Mesothelial cell of epicardium (in vitro differentiated cells): ENCODE data around the gene ST6GALNAC4. TPM values are rescaled to one million over a fixed set of nuclear protein-coding genes. Genes with fewer than 3 reads are reported as not detected.

Experiments
- DNase-seq, 2 experiments: peaks; one replicate each; pipeline ENCODE4 v3.0.0; 2021; ENCODE audit warnings: low spot score in 2 of 2; ENCODE audit not compliant: unreplicated experiment in 2 of 2
- H3K27ac Mint-ChIP-seq: 2 replicates; pipeline ENCODE4 v1.8.0; 2021; ENCODE audit warnings: mixed read lengths
- H3K27me3 Mint-ChIP-seq: 2 replicates; pipeline ENCODE4 v1.8.0; 2021; ENCODE audit warnings: low read depth, mixed read lengths
- H3K36me3 Mint-ChIP-seq: 2 replicates; pipeline ENCODE4 v1.8.0; 2021; ENCODE audit warnings: mixed read lengths
- H3K4me1 Mint-ChIP-seq: 2 replicates; pipeline ENCODE4 v1.8.0; 2021; ENCODE audit warnings: mixed read lengths
- H3K4me3 Mint-ChIP-seq: 2 replicates; pipeline ENCODE4 v1.8.0; 2021; ENCODE audit warnings: mild to moderate bottlenecking, moderate library complexity, mixed read lengths
- H3K9me3 Mint-ChIP-seq: 2 replicates; pipeline ENCODE4 v1.8.0; 2021; ENCODE audit warnings: mixed read lengths
- total RNA-seq: library from RNA; stranded (reverse); gene quantifications from 3 replicates; pipeline ENCODE4 v1.2.1, GENCODE V29; 2021
- TF ChIP-seq, protein P1 (sequence below): fragments of 200-600 bp; sonication (generic); IDR thresholded peaks from one replicate; pipeline ENCODE4 v1.5.0; 2021; ENCODE audit warnings: antibody characterized with exemption; ENCODE audit not compliant: unreplicated experiment

Gene ST6GALNAC4, protein sequence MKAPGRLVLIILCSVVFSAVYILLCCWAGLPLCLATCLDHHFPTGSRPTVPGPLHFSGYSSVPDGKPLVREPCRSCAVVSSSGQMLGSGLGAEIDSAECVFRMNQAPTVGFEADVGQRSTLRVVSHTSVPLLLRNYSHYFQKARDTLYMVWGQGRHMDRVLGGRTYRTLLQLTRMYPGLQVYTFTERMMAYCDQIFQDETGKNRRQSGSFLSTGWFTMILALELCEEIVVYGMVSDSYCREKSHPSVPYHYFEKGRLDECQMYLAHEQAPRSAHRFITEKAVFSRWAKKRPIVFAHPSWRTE
- 14.5 to 16.1 TPM (median 15.8 TPM) in 3 replicates for total RNA-seq

DNA sequence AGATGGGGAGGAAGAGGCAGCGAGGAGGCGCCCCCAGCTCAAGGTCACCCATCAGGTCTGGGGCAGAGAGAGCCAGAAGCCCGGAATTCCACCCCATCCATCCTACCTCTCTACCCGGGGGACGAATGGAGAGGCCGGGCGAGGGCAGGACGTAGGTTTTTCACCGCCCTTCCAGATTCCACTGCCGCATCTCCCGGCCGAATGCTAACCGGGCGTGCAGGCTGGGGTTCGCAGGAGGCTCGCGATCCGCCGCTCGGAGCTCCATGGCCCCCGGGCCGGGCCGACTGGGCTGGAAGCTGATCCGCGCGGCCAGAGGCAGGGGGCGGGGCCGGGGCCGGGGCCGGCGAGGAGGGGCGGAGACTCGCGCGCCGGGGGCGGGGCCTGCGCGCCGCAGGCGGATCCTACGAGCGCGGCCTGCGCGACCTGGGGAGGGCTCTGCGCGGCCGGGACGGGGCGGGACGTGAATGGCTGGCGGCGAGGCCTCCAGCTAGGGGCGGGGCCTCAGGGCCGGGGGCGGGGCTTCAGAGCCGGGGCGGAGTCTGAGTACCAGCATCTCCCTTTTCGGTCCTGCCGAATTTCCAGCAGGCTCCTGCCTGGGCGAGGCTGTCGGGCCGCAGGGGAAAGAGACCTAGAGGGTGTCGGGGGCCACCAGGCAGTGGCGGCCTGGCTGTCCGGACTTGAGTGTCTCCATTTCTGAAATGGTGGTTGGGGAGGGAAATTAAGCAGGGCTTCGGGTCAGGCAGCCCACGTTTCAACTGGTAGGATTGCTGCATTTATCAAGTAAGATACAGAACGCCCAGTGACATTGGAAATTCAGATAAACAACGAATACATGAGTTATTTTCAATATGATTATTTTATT lies at the start of gene ST6GALNAC4:
Gene ST6GALNAC4 (minus strand): TSS at position 322 of the 862 bp plus-strand sequence. CDS start 622 bp downstream, outside the sequence.
- peaks cover 3% of the 10 kb centered on the region for H3K36me3 Mint-ChIP-seq
- no peaks in the 10 kb centered on the region for H3K9me3 Mint-ChIP-seq
- peak; percentile 85 to 91 for DNase-seq
- peak within 1 kb of the TSS; percentile 71 for H3K4me3 Mint-ChIP-seq
- peaks cover 2% of the 10 kb centered on the region for H3K27me3 Mint-ChIP-seq
- H3K4me1 Mint-ChIP-seq = peaks cover 16% of the 10 kb centered on the region
- TF ChIP-seq, protein P1, sequence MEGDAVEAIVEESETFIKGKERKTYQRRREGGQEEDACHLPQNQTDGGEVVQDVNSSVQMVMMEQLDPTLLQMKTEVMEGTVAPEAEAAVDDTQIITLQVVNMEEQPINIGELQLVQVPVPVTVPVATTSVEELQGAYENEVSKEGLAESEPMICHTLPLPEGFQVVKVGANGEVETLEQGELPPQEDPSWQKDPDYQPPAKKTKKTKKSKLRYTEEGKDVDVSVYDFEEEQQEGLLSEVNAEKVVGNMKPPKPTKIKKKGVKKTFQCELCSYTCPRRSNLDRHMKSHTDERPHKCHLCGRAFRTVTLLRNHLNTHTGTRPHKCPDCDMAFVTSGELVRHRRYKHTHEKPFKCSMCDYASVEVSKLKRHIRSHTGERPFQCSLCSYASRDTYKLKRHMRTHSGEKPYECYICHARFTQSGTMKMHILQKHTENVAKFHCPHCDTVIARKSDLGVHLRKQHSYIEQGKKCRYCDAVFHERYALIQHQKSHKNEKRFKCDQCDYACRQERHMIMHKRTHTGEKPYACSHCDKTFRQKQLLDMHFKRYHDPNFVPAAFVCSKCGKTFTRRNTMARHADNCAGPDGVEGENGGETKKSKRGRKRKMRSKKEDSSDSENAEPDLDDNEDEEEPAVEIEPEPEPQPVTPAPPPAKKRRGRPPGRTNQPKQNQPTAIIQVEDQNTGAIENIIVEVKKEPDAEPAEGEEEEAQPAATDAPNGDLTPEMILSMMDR = no peak
- H3K27ac Mint-ChIP-seq = peak within 1 kb of the TSS; percentile 34

DNA sequence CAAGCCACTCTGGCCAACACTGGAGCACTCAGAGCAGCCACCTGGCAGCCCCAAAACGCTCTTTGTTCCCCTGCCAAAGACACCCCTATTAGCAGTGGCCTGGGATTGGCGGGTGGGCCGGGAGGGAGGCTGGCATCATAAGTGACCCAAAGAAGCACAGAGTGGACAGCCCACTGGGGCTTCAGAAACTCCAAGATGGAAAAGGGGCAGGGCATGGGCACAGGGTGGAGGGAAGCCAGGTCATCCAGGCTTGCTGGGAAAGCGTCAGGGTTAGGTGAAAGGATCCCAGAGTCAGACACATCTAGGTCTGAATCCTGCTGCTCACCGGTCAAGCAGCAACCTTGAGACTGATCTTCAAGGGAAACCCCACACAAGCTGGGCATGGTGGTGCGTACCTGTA lies 49.1 kb upstream of the ST6GALNAC4 start:
- peaks cover 80% of the 10 kb centered on the region for H3K4me1 Mint-ChIP-seq
- H3K4me3 Mint-ChIP-seq = peak overlapping the region; percentile 46
- no peak for DNase-seq
- TF ChIP-seq, protein P1 = no peak
- peak overlapping the region; percentile 98 for H3K27ac Mint-ChIP-seq
- peaks cover 4% of the 10 kb centered on the region for H3K36me3 Mint-ChIP-seq
- no peaks in the 10 kb centered on the region for H3K9me3 Mint-ChIP-seq
- H3K27me3 Mint-ChIP-seq = no peaks in the 10 kb centered on the region

DNA sequence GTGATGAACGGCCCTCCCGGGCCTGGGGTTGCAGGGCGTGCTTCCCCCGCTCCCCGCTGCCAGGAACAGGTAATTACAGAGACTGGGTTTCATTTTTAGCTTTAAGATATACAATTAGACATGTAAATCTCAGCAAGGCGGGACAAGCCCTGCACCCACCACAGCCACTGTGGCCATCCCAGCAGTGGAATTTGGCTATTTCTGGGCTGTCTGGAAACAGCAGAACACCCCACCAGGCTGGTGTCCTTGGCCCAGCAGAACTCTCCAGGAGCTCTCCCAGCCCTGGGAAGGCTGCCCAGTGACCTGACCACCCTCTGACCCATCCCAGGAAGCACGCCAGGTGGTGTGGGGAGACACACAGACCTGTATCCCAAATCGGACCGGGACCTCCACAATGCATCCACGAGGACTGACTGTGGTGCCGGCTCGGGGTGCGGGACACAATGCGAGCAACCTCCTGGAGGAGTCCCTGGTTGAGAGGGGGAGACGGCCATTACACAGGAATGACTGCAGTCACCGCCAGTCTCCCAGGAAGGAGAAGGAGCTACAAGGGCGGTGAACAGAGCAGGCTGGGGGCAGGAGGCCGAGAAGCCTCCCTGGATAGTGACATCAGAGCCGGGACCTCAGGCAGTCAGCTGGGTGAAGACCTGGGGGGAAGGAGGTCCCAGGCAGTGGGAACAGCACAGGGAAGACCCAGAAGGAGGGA lies 46.7 kb upstream of the ST6GALNAC4 start:
- Mint-ChIP-seq H3K9me3 (peaks cover 3% of the 10 kb centered on the region), H3K36me3 (peaks cover 7% of the 10 kb centered on the region), H3K4me1 (peaks cover 68% of the 10 kb centered on the region), H3K4me3 (no peak overlapping the region), H3K27me3 (no peaks in the 10 kb centered on the region), H3K27ac (peak overlapping the region; percentile 98)
- TF ChIP-seq, protein P1 = no peak
- DNase-seq = no peak

DNA sequence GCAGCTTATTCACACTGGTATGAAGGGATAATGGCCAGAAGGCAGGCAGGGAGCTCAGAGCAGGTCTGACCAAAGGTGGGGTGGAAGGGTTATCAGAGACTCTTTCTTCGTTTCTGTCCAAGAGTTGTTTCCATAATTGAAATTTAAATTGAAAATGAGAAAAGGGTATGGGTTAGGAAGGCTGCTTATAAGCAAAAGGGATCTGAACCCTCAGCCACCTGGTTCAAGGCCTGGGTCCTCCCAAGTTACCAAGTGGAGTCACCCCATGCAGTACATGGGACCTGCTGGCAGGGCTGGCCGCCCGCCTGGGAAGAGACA lies 46.2 kb upstream of the ST6GALNAC4 start:
- Mint-ChIP-seq H3K27ac (peak overlapping the region; percentile 98), H3K9me3 (peaks cover 5% of the 10 kb centered on the region), H3K27me3 (no peaks in the 10 kb centered on the region), H3K4me3 (no peak overlapping the region), H3K36me3 (peaks cover 8% of the 10 kb centered on the region), H3K4me1 (peaks cover 63% of the 10 kb centered on the region)
- no peak for DNase-seq
- TF ChIP-seq, protein P1 = no peak

DNA sequence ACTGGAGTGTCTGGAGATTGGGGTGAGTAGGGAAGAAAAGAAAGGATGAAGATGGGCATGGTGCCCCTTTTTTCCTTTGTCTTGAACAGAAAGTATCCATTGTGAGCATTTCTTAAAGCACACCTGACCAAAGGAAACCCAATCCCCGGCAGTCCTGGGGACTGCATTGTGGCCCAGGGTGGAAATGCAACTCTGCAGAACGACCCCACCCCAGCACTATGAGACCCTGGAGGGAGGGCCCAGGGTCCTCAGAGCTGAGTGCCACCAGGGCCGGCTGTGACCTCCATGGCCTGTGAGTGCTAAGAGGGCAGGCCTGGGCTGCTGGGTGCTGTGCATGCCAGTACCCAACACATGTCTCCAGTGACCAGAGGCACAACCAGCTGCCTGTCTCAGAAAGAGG lies 45.4 kb upstream of the ST6GALNAC4 start:
- Mint-ChIP-seq H3K36me3 (peaks cover 11% of the 10 kb centered on the region), H3K27ac (peak overlapping the region; percentile 50), H3K4me1 (peaks cover 56% of the 10 kb centered on the region), H3K27me3 (no peaks in the 10 kb centered on the region), H3K9me3 (peaks cover 7% of the 10 kb centered on the region), H3K4me3 (no peak overlapping the region)
- DNase-seq = no peak
- TF ChIP-seq, protein P1 = no peak
